ENCODE results near the gene NUBP2.

The NUBP2 gene

GRCh38 chr16:1788708-1789100 is 5.9 kb downstream of the NUBP2 start:
- CTCF ChIA-PET: no interaction called here
- no peak for DNase-seq (ENCODE audit: low read depth, low spot score)
- H3K4me3 ChIP-seq (ENCODE audit: low read depth, low read length): no peak overlapping the region
- POLR2A ChIA-PET: no interaction called here
- TF ChIP-seq CTCF (IDR thresholded peaks at IDR 0.05; ENCODE audit: insufficient read depth, low read length, missing control alignments): no peak

GRCh38 chr16:1789643-1790045 is 6.9 kb downstream of the NUBP2 start:
- no peak for TF ChIP-seq CTCF (IDR thresholded peaks at IDR 0.05; ENCODE audit: insufficient read depth, low read length, missing control alignments)
- DNase-seq (ENCODE audit: low read depth, low spot score): no peak
- ChIA-PET CTCF (no interaction called here), POLR2A (no interaction called here)
- H3K4me3 ChIP-seq (ENCODE audit: low read depth, low read length): no peak overlapping the region

- ChIA-PET POLR2A (interaction anchor here (2.2 kb wide), 1 partner anchor 7 kb away, joined by 9 read pairs; the partner anchor contains the start of genes NUBP2 and SPSB3), CTCF (no interaction called here)
- no peak overlapping the region for H3K4me3 ChIP-seq (ENCODE audit: low read depth, low read length)
- no peak for DNase-seq (ENCODE audit: low read depth, low spot score)
- TF ChIP-seq CTCF (IDR thresholded peaks at IDR 0.05; ENCODE audit: insufficient read depth, low read length, missing control alignments): no peak
Measured at GRCh38 chr16:1790261-1790610, 7.5 kb downstream of the NUBP2 start.

- TF ChIP-seq CTCF (IDR thresholded peaks at IDR 0.05; ENCODE audit: insufficient read depth, low read length, missing control alignments): no peak
- CTCF ChIA-PET: no interaction called here
- no peak for DNase-seq (ENCODE audit: low read depth, low spot score)
- POLR2A ChIA-PET: interaction anchor here (2.2 kb wide), 1 partner anchor 8 kb away, joined by 9 read pairs; the partner anchor contains the start of genes NUBP2 and SPSB3
- no peak overlapping the region for H3K4me3 ChIP-seq (ENCODE audit: low read depth, low read length)
Measured at GRCh38 chr16:1790611-1791255, 8.0 kb downstream of the NUBP2 start.

- CTCF ChIA-PET: no interaction called here
- no peak overlapping the region for H3K4me3 ChIP-seq (ENCODE audit: low read depth, low read length)
- POLR2A ChIA-PET: interaction anchor here (2.2 kb wide), 1 partner anchor 9 kb away, joined by 9 read pairs; the partner anchor contains the start of genes NUBP2 and SPSB3
- TF ChIP-seq CTCF (IDR thresholded peaks at IDR 0.05; ENCODE audit: insufficient read depth, low read length, missing control alignments): no peak
- DNase-seq (ENCODE audit: low read depth, low spot score): no peak
Measured at GRCh38 chr16:1791256-1791942, 8.6 kb downstream of the NUBP2 start.
